ENCODE measurements around the gene TAF7. TPM values are rescaled to one million over a fixed set of nuclear protein-coding genes. Genes with fewer than 3 reads are reported as not detected.
A peak's percentile ranks its signal among the peaks of the same experiment; 100 is the strongest.
"Not testable (repeated sequence)": the region's sequence is repeated elsewhere in the genome, so short reads cannot be mapped to it uniquely, and the experiment has no call there.

Gene TAF7
- total RNA-seq, 1 donor from 2014 or later, result 99.9 TPM

DNA sequence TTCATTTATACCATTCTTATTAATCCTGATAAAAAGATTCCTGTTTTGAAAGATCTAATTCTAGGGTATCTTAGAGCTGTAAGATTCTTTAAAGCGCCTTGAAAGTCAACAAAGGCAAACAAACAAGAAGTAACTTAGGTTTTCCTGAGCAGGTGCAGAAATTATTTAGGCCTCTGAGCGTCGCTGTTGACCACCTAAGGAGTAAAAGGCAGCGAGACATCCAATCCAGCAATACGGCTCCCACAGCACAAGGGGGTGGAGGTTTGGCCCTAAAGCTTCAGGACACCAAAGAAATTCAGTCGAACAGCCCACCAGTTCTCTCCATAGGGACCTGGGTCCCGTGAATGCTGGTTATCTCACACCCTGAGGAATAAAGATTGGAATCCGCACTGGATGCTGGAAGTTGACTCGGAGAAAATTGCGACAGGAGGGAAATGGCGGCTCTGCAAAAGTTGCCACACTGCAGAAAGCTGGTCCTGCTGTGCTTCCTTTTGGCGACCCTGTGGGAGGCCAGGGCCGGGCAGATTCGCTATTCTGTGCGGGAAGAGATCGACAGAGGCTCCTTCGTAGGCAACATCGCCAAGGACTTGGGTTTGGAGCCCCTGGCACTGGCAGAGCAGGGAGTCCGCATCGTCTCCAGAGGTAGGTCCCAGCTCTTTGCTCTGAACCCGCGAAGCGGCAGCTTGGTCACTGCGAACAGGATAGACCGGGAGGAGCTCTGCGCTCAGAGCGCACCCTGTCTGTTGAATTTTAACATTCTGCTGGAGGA is 18.1 kb upstream of the TAF7 start, which contains the start of gene PCDHGA2:
Gene PCDHGA2 (plus strand): TSS at position 223 of the 769 bp plus-strand sequence.
- peak; percentile 37 for DNase-seq (ENCODE audit: low read depth)

- DNase-seq (ENCODE audit: low read depth), result not testable (repeated sequence)
These were observed 12.0 kb upstream of the TAF7 start for GRCh38 chr5:141332571-141332970.

- peak; percentile 45 for DNase-seq (ENCODE audit: low read depth)
These were observed 9.9 kb upstream of the TAF7 start, which contains the start of gene PCDHGA1 for GRCh38 chr5:141330299-141331080. TSS of gene PCDHGA1 (plus strand) at chr5:141330514.

- no peak for DNase-seq (ENCODE audit: low read depth)
These were observed 7.6 kb upstream of the TAF7 start for GRCh38 chr5:141328231-141328630.

- peak; percentile 35 for DNase-seq (ENCODE audit: low read depth)
These were observed 5.7 kb upstream of the TAF7 start for GRCh38 chr5:141326088-141326854.

GRCh38 chr5:141322261-141322660 is 1.7 kb upstream of the TAF7 start:
- no peak for DNase-seq (ENCODE audit: low read depth)

DNA sequence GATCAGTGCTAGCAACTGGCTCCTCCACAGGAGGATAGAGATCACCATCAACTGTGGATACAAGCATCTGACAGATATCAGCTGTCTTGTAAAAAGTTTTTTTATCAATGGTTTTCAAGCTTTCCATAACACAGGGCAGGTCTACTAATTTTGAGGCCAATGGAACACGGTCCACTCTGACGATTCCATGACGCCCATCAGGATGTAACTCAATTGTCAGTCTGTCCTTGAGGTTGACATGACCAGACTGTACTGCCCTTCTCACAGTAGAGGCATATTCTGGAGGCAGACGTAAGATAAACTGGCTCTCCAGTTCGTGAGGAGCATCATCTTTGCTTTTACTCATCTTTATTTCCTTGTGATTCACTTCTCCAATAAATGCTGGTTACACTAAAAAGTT is 885 bp downstream of the TAF7 start:
- no peak for DNase-seq (ENCODE audit: low read depth)

DNA sequence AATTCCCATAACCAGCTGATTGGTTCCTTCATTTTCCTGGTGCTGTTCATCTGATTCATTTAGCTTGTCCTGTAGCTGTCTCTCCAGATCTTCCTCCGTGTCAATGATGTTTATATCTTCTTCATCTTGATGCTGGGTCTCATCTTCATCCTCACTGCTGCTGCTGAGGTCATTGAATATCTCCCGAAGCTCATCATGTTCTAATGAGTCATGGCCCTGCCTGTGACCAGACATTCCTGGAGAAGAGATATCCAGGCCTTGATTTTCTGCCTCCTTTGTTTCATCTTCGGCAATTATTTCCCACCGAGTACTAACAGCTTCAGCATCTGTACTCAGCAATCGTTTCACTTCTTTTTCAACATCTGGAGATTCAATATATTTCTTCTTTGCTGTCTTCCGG is 1.4 kb downstream of the TAF7 start:
- DNase-seq (ENCODE audit: low read depth), result no peak

DNA sequence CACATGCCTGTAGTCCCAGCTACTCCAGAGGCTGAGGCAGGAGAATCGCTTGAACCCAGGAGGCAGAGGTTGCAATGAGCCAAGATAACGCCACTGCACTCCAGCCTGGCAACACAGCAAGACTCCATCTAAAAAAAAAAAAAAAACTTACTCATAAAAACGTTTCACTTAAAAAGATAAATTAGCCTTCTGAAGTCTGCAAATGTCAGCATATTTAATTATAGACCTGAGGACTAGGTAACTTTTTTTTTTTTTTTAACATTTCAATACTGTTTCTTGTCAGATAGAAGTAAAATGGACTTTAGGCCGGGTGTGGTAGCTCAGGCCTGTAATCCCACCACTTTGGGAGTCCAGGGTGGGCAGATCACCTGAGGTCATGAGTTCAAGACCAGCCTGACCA is 3.6 kb downstream of the TAF7 start:
- DNase-seq (ENCODE audit: low read depth), result not testable (repeated sequence)

- no peak for DNase-seq (ENCODE audit: low read depth)
These were observed 6.9 kb downstream of the TAF7 start for GRCh38 chr5:141313711-141314110.

- DNase-seq (ENCODE audit: low read depth), result no peak
These were observed 14.0 kb downstream of the TAF7 start for GRCh38 chr5:141306630-141307029.

DNA sequence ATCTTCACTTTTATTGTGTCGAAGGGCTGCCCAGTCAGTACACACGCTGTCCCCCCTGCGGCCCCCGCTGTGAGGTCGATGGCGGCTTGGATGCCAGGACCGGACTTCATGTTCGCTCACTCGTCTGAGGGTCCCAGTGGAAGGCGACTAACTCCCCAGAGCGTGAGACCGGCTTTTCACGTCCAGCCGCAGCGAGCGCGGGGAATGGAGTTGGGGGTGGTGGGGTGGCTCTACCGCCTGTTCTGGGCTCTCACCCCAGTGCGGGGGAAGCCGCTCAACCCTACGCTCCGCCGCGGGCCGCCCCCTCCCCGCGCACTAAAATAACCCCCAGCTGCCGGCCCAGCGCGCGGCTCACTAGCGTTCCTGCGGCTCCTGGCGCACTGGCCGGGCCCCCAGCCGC is 16.8 kb downstream of the TAF7 start, which contains the start of gene SLC25A2:
Gene SLC25A2 (minus strand): TSS at position 294 of the 400 bp plus-strand sequence. CDS start 184 bp downstream, at position 110.
- DNase-seq (ENCODE audit: low read depth), result no peak

DNA sequence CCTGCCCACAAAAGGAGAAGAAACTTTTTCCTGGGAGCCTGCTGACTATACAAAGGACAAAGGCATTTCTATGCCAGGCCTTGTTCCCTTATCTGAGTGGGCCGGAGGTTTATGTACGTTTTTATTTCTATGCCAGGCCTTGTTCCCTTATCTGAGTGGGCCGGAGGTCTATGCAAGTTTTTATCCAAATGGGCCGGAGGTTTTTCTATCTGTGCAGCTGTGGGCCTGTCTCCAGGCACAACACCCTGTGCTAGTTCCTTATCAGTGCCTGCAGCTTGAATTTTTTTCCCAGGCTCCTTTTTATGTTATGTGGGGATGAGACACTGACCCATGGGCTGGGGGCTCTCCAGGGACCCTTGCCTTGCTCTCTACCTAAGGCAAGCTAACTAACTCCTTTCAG is 22.2 kb downstream of the TAF7 start:
- no peak for DNase-seq (ENCODE audit: low read depth)

DNA sequence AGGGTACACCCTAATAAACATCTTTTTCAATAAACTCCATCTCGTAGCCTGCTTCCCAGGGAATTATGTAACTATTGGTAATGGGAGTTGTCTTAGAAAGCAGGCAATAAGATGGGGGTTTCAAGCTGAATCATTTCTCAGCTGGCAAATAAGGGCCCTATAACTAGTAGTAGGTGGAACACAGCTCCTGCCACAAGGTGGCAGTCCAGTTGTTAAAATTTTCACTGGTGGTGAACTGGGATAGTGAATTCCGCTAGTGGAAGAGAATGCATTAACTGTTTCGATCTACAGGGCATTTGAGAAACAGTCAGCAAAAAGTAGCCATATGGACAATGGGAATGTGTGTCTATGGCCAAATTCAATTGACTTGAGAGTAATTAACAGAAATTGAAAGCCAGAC is 47.7 kb downstream of the TAF7 start:
- DNase-seq (ENCODE audit: low read depth), result no peak

GRCh38 chr5:141269195-141269594 is 51.4 kb downstream of the TAF7 start:
- DNase-seq (ENCODE audit: low read depth), result no peak

Other genes with a start within 250 kb of the TAF7 start
- gene PCDHB2, start 226.2 kb downstream of the TAF7 start, total RNA-seq, result 1.6 and 10.1 TPM in 2 replicates
- 0.52 and 2.9 TPM in 2 replicates for gene PCDHB3, start 220.3 kb downstream of the TAF7 start, total RNA-seq
- gene PCDHB4, start 199.0 kb downstream of the TAF7 start, total RNA-seq, result 0.35 and 1.4 TPM in 2 replicates
- 0.35 and 10.0 TPM in 2 replicates for gene PCDHB5, start 185.6 kb downstream of the TAF7 start, total RNA-seq
- gene PCDHB6, start 170.7 kb downstream of the TAF7 start, total RNA-seq, result 0.17 and 0.40 TPM in 2 replicates
- gene PCDHB7, start 148.1 kb downstream of the TAF7 start, total RNA-seq, result under 0.01 and 0.85 TPM in 2 replicates
- gene PCDHB8, start 143.0 kb downstream of the TAF7 start, total RNA-seq, result 0.17 and 0.55 TPM in 2 replicates
- gene PCDHB16, start 138.4 kb downstream of the TAF7 start, total RNA-seq, result 0.17 and 1.4 TPM in 2 replicates
- 0.17 and 0.60 TPM in 2 replicates for gene PCDHB9, start 133.6 kb downstream of the TAF7 start, total RNA-seq
- 0.35 and 0.85 TPM in 2 replicates for gene PCDHB10, start 128.4 kb downstream of the TAF7 start, total RNA-seq
- 0.17 and 1.6 TPM in 2 replicates for gene PCDHB11, start 121.2 kb downstream of the TAF7 start, total RNA-seq
- gene PCDHB12, start 112.1 kb downstream of the TAF7 start, total RNA-seq, result 1.2 TPM in 1 of 2 replicates, not detected in the other
- 0.17 and 2.9 TPM in 2 replicates for gene PCDHB13, start 106.9 kb downstream of the TAF7 start, total RNA-seq
- gene PCDHB14, start 97.4 kb downstream of the TAF7 start, total RNA-seq, result 0.35 and 3.5 TPM in 2 replicates
- under 0.01 and 1.3 TPM in 2 replicates for gene PCDHB15, start 75.4 kb downstream of the TAF7 start, total RNA-seq
- gene SLC25A2, start 16.7 kb downstream of the TAF7 start, total RNA-seq, result 0.20 and 1.0 TPM in 2 replicates
- gene PCDHGA1, start 9.7 kb upstream of the TAF7 start, total RNA-seq, result under 0.01 and 0.80 TPM in 2 replicates
- gene PCDHGA2, start 18.0 kb upstream of the TAF7 start, total RNA-seq, result 1.2 and 3.1 TPM in 2 replicates
- gene PCDHGA3, start 23.0 kb upstream of the TAF7 start, total RNA-seq, result 0.17 and 1.0 TPM in 2 replicates
- gene PCDHGB1, start 29.3 kb upstream of the TAF7 start, total RNA-seq, result 0.35 and 4.0 TPM in 2 replicates
- gene PCDHGA4, start 34.2 kb upstream of the TAF7 start, total RNA-seq, result 0.87 and 2.1 TPM in 2 replicates
- 0.35 and 2.7 TPM in 2 replicates for gene PCDHGB2, start 39.2 kb upstream of the TAF7 start, total RNA-seq
- under 0.01 and 1.3 TPM in 2 replicates for gene PCDHGA5, start 43.4 kb upstream of the TAF7 start, total RNA-seq
- gene PCDHGB3, start 49.5 kb upstream of the TAF7 start, total RNA-seq, result 0.52 and 2.3 TPM in 2 replicates
- 0.69 and 2.1 TPM in 2 replicates for gene PCDHGA6, start 53.1 kb upstream of the TAF7 start, total RNA-seq
- 0.52 and 2.3 TPM in 2 replicates for gene PCDHGA7, start 62.0 kb upstream of the TAF7 start, total RNA-seq
- 4.9 and 12.5 TPM in 2 replicates for gene PCDHGB4, start 66.9 kb upstream of the TAF7 start, total RNA-seq
- gene PCDHGA8, start 71.8 kb upstream of the TAF7 start, total RNA-seq, result 0.69 and 1.6 TPM in 2 replicates
- gene PCDHGB5, start 77.2 kb upstream of the TAF7 start, total RNA-seq, result 9.4 and 17.8 TPM in 2 replicates
- gene PCDHGA9, start 82.0 kb upstream of the TAF7 start, total RNA-seq, result 0.52 and 3.2 TPM in 2 replicates
- gene PCDHGB6, start 87.2 kb upstream of the TAF7 start, total RNA-seq, result 1.0 and 2.3 TPM in 2 replicates
- 0.52 and 5.1 TPM in 2 replicates for gene PCDHGA10, start 92.2 kb upstream of the TAF7 start, total RNA-seq
- 1.7 and 10.4 TPM in 2 replicates for gene PCDHGB7, start 96.9 kb upstream of the TAF7 start, total RNA-seq
- gene PCDHGA11, start 100.3 kb upstream of the TAF7 start, total RNA-seq, result 1.4 and 3.1 TPM in 2 replicates
- gene PCDHGA12, start 109.7 kb upstream of the TAF7 start, total RNA-seq, result 0.52 and 1.7 TPM in 2 replicates
- 11.8 and 23.6 TPM in 2 replicates for gene PCDHGC3, start 155.2 kb upstream of the TAF7 start, total RNA-seq
- gene PCDHGC4, start 164.2 kb upstream of the TAF7 start, total RNA-seq, result 1.1 TPM in 1 of 2 replicates, not detected in the other
- 0.17 and 0.80 TPM in 2 replicates for gene PCDHGC5, start 168.3 kb upstream of the TAF7 start, total RNA-seq

Data from renal cortical epithelial cell (primary cell).